GM12878 (cell line): ENCODE results near the gene EIF4H. TPM values are rescaled to one million over a fixed set of nuclear protein-coding genes. Genes with fewer than 3 reads are reported as not detected.

Source experiments
- ATAC-seq: fragments of 200-7000 bp; cut with Tn5 transposase; 3 replicates; pipeline ENCODE4 v1.9.1; 2020; ENCODE audit warnings: mild to moderate bottlenecking, moderate library complexity
- BruUV-seq: library from RNA; stranded (reverse); fragments of 400-500 nt; replicated peaks from 2 replicates; lab custom pipeline; 2021; lab: Mats Ljungman, UMichigan
- CTCF ChIA-PET: fragments of 300-600 bp; sonication (Branson Sonifier 250); formaldehyde crosslinking; extraction: SDS; loops from one replicate; lab custom pipeline; 2021; ENCODE audit warnings: inconsistent platforms; lab: Yijun Ruan, JAX
- POLR2A ChIA-PET: fragments of 350-600 bp; formaldehyde crosslinking; extraction: SDS; loops from one replicate; lab custom pipeline; 2021; ENCODE audit warnings: inconsistent platforms; lab: Charles Lee
- RAD21 ChIA-PET: fragments of 300-600 bp; sonication (Branson Sonifier 250); formaldehyde crosslinking; loops from one replicate; lab custom pipeline; 2023; ENCODE audit warnings: antibody characterized with exemption; ENCODE audit not compliant: unreplicated experiment; lab: Charles Lee
- SMC1A ChIA-PET: fragments of 300-600 bp; sonication (Branson Sonifier 250); formaldehyde crosslinking; loops from one replicate; lab custom pipeline; 2023; ENCODE audit not compliant: unreplicated experiment, uncharacterized antibody; lab: Charles Lee
- DNase-seq: peaks from one replicate; pipeline ENCODE4 v3.0.0-alpha.2; 2011; ENCODE audit warnings: low read depth, low spot score
- FAIRE-seq: peaks from 3 replicates; lab custom pipeline; 2011; peaks lifted over from hg19 to GRCh38; lab: Jason Lieb, UNC
- H2AFZ ChIP-seq: 2 replicates; pipeline ENCODE4 v1.6.0; 2011; ENCODE audit warnings: low read depth, low read length, control low read depth; ENCODE audit not compliant: control insufficient read depth
- H3K27ac ChIP-seq: 2 replicates; pipeline ENCODE4 v1.5.1; 2011; ENCODE audit warnings: control low read depth; ENCODE audit not compliant: control insufficient read depth, insufficient read depth
- H3K27me3 ChIP-seq, 2 experiments: replicated peaks in 1 of 2; 2 replicates each; pipeline versions ENCODE4 v1.6.0 to v1.6.1; 2011; ENCODE audit warnings: low read length in 1 of 2; ENCODE audit not compliant: control insufficient read depth in 2 of 2, insufficient read depth in 2 of 2
- H3K36me3 ChIP-seq, 2 experiments: 2 replicates each; pipeline ENCODE4 v1.5.1; 2011; ENCODE audit warnings: low read length in 1 of 2; ENCODE audit not compliant: control insufficient read depth in 2 of 2, insufficient read depth in 2 of 2
- H3K4me1 ChIP-seq: 2 replicates; pipeline ENCODE4 v1.6.1; 2011; ENCODE audit warnings: mild to moderate bottlenecking, low read length, moderate library complexity, mixed read lengths; ENCODE audit not compliant: control insufficient read depth, insufficient read depth
- H3K4me2 ChIP-seq: 2 replicates; pipeline ENCODE4 v1.6.0; 2011; ENCODE audit warnings: control low read depth; ENCODE audit not compliant: control insufficient read depth, insufficient read depth
- H3K4me3 ChIP-seq: fragments of 200-600 bp; sonication (generic); 2 replicates; pipeline ENCODE4 v1.5.1; 2016
- H3K79me2 ChIP-seq: 2 replicates; pipeline ENCODE4 v1.6.0; 2011; ENCODE audit warnings: low read length; ENCODE audit not compliant: control insufficient read depth, insufficient read depth
- H3K9ac ChIP-seq: 2 replicates; pipeline ENCODE4 v1.8.0; 2011; ENCODE audit warnings: low read length, control low read depth, mixed read lengths; ENCODE audit not compliant: control insufficient read depth, insufficient read depth
- H3K9me3 ChIP-seq: replicated peaks from 3 replicates; pipeline ENCODE4 v1.5.1; 2011; ENCODE audit warnings: mild to moderate bottlenecking, low read length; ENCODE audit not compliant: control insufficient read depth, insufficient read depth
- H4K20me1 ChIP-seq: 2 replicates; pipeline ENCODE4 v1.6.0; 2011; ENCODE audit not compliant: control insufficient read depth, insufficient read depth
- FOXK2 ChIP-seq: fragments of 450-650 bp; IDR thresholded peaks from 2 replicates; pipeline ENCODE4 v1.6.1; 2017; ENCODE audit warnings: mild to moderate bottlenecking, moderate library complexity
- IKZF1 ChIP-seq: fragments of 450-650 bp; conservative IDR thresholded peaks from 2 replicates; pipeline ENCODE4 v1.6.1; 2017; ENCODE audit warnings: antibody characterized with exemption, mild to moderate bottlenecking
- NFXL1 ChIP-seq: fragments of 450-650 bp; IDR thresholded peaks from 2 replicates; pipeline ENCODE4 v1.6.1; 2017; ENCODE audit warnings: antibody characterized with exemption, mild to moderate bottlenecking, borderline replicate concordance
- NR2C2 ChIP-seq: IDR thresholded peaks from 2 replicates; pipeline ENCODE4 v1.6.1; 2011; ENCODE audit warnings: borderline replicate concordance, low read depth; ENCODE audit not compliant: control insufficient read depth, insufficient read length
- RUNX3 ChIP-seq: IDR thresholded peaks from 2 replicates; pipeline ENCODE4 v1.6.1; 2012; ENCODE audit warnings: low read length, inconsistent platforms
- SMAD1 ChIP-seq: fragments of 450-650 bp; IDR thresholded peaks from 2 replicates; pipeline ENCODE4 v1.6.1; 2018; ENCODE audit warnings: mild to moderate bottlenecking, low read depth; ENCODE audit not compliant: partially characterized antibody
- ZBTB4 ChIP-seq: fragments of 450-650 bp; formaldehyde crosslinking; IDR thresholded peaks from 2 replicates; pipeline ENCODE4 v1.4.0; 2022; ENCODE audit warnings: mild to moderate bottlenecking, moderate library complexity
- ZSCAN29 ChIP-seq: fragments of 450-650 bp; IDR thresholded peaks from 2 replicates; pipeline ENCODE4 v1.6.1; 2017; ENCODE audit warnings: mild to moderate bottlenecking, moderate library complexity
- WGBS: methylation state at CpG from one replicate; pipeline ENCODE4 v1.1.6; 2016; ENCODE audit warnings: low lambda C conversion rate; ENCODE audit not compliant: insufficient replicate concordance, insufficient coverage; ENCODE audit errors: missing lambda C conversion rate; 5-methylcytosine and 5-hydroxymethylcytosine counted together
- in situ Hi-C: fragments of 300-500 bp; cut with MboI; formaldehyde crosslinking; loops from 9 replicates; pipeline ENCODE4 v1.14.3; 2018; ENCODE audit warnings: mixed read lengths
- intact Hi-C: fragments of 100-400 bp; cut with micrococcal nuclease; formaldehyde crosslinking; loops from one replicate; pipeline ENCODE4 v1.14.2; 2022; ENCODE audit not compliant: unreplicated experiment
- polyA plus RNA-seq, 11 experiments: library from polyadenylated mRNA; depleted of rRNA in 4 of 11; unstranded in 6 of 11; stranded (reverse) in 5 of 11; fragments of >200 nt; fragmentation: Nextera tagmentation in 4 of 11; fragmentation: Illumina TruSeq in 1 of 11; extraction: Ambion mirVana in 4 of 11; extraction: Trizol in 1 of 11; gene quantifications; 1 replicate in 1 of 11; 2 replicates in 10 of 11; pipeline versions ENCODE4 v1.2.1 to v1.2.3, GENCODE V29; 2011 to 2016; ENCODE audit warnings: inconsistent platforms in 2 of 11, missing spikeins in 2 of 11, low read depth in 1 of 11
- total RNA-seq, 4 experiments: library from RNA; depleted of rRNA in 3 of 4; stranded (reverse); fragments of >200 nt in 3 of 4; fragmentation: Illumina TruSeq in 1 of 4; extraction: Trizol in 1 of 4; gene quantifications; 2 replicates each; pipeline versions ENCODE4 v1.2.1 to v1.2.3, GENCODE V29; 2013 to 2021
- TF ChIP-seq, protein P1 (sequence below): IDR thresholded peaks from 2 replicates; pipeline ENCODE4 v1.6.1; 2011; ENCODE audit warnings: low read depth, mild to moderate bottlenecking, low read length, moderate library complexity, borderline replicate concordance; ENCODE audit errors: extremely low read depth

Gene EIF4H
- total and polyA plus RNA-seq, 10 of the 15 experiments (the other 5 are each of a cell fraction or from before 2014, with no cell fraction given), result 9.9 to 443 (median 258) TPM

DNA sequence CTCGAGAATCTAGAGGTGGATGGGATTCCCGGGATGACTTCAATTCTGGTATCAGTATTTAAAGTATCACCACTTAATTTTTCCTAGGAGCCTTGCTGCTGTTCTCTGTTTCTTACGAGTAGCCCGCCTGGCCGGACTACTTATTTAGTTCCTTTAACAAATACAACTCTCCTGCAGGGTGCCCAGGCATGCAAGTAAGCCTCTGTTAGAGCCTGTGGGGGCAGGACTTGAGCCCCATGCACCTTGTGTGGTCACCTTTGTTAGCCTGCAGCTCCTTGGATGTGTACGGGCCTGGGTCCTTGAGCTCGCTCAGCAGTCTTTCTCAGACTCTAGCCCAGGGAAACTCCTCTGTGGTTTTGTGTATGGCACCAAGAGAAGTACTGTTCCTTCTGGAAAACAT lies 16.1 kb downstream of the EIF4H start (continued):
- no peak for TF ChIP-seq ZBTB4
- no peak for TF ChIP-seq NR2C2
- no peak for TF ChIP-seq RUNX3
- TF ChIP-seq, protein P1, sequence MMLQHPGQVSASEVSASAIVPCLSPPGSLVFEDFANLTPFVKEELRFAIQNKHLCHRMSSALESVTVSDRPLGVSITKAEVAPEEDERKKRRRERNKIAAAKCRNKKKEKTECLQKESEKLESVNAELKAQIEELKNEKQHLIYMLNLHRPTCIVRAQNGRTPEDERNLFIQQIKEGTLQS, result no peak
- TF ChIP-seq SMAD1, result no peak
- TF ChIP-seq FOXK2, result no peak
- TF ChIP-seq, all 136 proteins: peak for 0

DNA sequence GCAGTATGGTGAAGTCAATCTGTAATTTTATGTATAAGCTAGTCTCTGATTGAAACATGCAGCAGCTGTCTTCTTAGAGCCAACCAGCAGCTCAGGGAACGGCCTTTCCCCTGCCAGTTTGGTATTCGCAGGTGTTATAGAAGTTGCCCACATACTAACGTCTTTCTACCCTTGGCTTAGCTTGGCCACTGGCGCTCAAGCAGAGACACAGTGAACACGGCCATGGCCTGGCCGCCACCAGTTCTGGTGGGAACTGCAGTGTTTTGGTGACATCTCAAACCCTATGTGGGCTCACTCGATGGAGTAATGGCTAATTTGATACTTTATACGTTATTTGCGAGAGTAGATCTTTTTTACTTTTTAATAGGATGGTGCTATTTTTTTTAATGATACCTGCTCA lies 17.1 kb downstream of the EIF4H start:
- 96% methylated on average over 9 of the region's 9 CpGs for WGBS
- Histone ChIP-seq H3K9ac (no peak overlapping the region), H4K20me1 (peaks cover 12% of the 10 kb centered on the region), H3K4me3 (no peak overlapping the region), H3K27me3 (no peaks in the 10 kb centered on the region), H3K27ac (no peak overlapping the region), H3K36me3 (peaks cover 42 to 50% of the 10 kb centered on the region in 2 experiments), H2AFZ (no peak overlapping the region), H3K4me1 (no peaks in the 10 kb centered on the region), H3K9me3 (no peaks in the 10 kb centered on the region), H3K4me2 (no peak overlapping the region), H3K79me2 (peaks cover 26% of the 10 kb centered on the region)
- intact Hi-C loops (no loop called here), in situ Hi-C loops (no loop called here)
- ChIA-PET SMC1A (interaction anchor here (0.6 to 1.6 kb wide), 4 partner anchors 7 to 357 kb away, joined by 3 to 6 read pairs (median 4); no protein-coding TSS in a partner anchor), POLR2A (interaction anchor here (0.7 to 1.0 kb wide), 3 partner anchors 12 to 121 kb away, joined by 3 to 4 read pairs (median 3); no protein-coding TSS in a partner anchor), RAD21 (no interaction called here), CTCF (interaction anchor here (1.0 to 2.6 kb wide), 5 partner anchors 8 to 210 kb away, joined by 3 to 11 read pairs (median 5); partner anchors contain the start of gene EIF4H)
- BruUV-seq, result TSS peak; percentile 28
- no peak for TF ChIP-seq NFXL1
- TF ChIP-seq IKZF1, result no peak
- TF ChIP-seq ZSCAN29, result no peak
- ATAC-seq, result no peak
- no peak for FAIRE-seq
- no peak for DNase-seq
